T-helper 1 cell treated with Interleukin-12 subunit alpha and Interleukin-12 subunit beta and Interleukin-4 antibody, amounts not matched to agents 30 ng/mL and 1 ng/mL, for 36 hours (primary cell): ENCODE data around the gene DNAAF8. TPM values are rescaled to one million over a fixed set of nuclear protein-coding genes. Genes with fewer than 3 reads are reported as not detected.

Experiments
- intact Hi-C: fragments of 100-400 bp; cut with micrococcal nuclease; formaldehyde crosslinking; loops from one replicate; pipeline ENCODE4 v1.15.1; 2024
- total RNA-seq: library from RNA; stranded (reverse); gene quantifications from 2 replicates; pipeline ENCODE4 v1.2.3, GENCODE V29; 2022

The DNAAF8 gene
- total RNA-seq = 0.56 TPM in 1 of 2 replicates, not detected in the other

DNA sequence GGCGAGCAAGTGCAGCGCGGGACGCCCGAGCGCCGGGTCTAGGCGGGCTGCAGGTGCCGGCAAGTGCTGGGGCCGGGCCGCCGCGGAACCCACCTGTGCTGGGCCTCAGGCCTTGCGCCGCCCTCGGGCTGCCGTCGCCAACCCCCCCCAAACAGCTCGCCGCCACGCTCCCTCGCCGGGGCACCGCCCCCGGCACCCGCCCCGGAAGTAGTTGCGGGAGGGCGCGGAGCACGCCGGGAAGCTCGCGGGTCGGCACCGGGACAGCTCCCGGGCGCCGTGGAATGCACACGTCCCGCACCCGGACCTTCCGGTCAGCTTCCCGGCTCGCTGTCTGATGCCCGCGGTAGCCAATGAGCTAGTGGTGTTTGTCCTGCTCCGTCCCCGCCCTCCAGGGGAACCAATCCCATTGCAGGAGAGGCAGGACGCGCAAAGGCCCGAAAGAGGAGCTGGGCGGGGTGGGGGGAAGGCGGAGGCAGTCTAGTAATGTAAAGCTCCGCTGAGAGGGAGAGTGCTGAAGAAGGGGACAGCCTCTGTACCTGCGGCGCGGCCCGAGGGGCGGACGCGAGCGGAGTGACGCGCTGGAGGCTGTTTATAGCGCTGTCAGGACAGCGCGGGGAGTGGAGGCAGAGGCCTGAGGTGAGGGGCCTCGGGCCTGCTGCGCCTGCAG, at the start of gene DNAAF8, which contains the start of gene ANKS3:
Gene DNAAF8 (plus strand): TSS at position 475 of the 667 bp plus-strand sequence. CDS start 1,978 bp downstream, outside the sequence.
Gene ANKS3 (minus strand): TSS at position 209 of the 667 bp plus-strand sequence. CDS start 4,122 bp downstream, outside the sequence.
- intact Hi-C loops = loop anchor here (1.0 to 5.0 kb wide), 12 partner anchors 33 to 382 kb away; partner anchors contain the start of genes ALG1, GLYR1, HMOX2 and MGRN1

DNA sequence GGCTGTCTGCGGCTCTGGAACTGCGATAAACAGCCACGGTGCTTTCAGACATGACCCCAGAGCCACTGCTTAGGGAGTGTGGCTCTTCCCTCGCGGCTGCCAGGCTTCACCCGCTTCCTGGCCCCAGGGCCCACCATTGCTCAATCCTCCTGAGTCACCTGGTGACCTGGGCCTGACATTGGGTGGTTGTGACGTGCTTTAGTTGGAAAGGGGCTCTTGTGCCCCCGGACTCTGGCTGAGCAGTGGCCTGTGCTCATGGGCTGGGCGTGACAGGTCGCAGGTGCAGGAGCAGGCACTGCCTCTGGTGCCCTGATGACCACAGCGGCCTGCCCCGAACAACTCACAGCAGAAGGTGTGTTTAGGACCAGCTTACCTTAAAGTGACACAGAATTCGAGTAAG, 49.6 kb upstream of the DNAAF8 start:
- intact Hi-C loops = no loop called here

DNA sequence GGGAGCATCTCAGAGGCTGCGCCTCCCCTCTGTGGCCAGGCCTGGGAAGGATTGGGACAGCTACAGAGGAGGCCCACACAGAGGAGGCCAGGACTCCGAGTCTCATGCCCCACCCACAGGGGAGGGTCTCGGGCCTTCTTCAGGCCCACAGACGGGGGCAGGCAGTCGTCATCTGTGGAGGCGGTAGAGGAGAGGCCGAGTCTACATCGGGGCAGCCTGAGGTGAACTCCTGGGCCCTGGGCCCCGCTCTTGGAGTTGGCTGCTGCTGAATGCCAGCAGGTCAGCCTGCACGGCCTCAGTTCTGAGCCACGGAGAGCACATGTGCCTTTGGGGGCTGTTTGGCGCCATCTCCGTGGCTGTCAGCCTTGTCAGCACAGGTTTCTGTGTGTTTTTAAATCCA, 49.0 kb upstream of the DNAAF8 start:
- intact Hi-C loops = no loop called here

DNA sequence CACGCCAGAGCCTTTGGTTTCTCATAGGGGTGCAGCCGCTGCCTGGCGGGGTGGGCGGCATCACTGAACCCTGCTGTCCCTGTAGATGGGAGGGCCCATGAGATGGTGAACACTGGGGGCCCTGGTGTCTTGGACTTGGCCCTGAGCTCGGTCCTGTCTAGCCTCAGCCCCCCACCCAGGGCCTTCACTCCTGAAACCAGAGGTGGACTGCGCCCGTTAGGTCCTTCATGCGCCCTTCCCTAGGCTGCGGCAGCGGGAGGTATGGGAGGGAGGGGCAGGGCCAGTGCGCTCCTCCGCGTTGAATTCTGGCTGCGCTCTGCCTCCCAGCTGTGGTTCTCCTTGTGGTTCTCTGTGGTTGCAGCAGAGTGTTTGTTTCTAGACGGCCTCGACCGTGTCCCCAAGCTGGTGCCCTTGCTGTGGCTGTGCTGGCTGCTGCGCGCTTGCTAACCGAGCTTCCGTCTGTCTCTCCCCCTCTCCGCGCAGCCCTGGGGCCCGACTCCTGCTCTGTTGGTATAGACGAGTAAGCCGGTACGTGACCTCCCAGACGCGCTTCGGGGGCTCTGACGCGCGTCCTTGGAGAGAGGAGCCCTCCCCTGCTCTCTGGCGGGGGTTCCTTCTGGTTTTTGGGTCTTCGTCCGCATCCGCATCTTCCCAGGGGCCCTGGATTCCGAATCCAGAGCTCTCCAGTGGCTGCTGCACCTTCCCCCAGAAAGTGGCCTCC, 48.4 kb upstream of the DNAAF8 start:
- intact Hi-C loops = no loop called here

DNA sequence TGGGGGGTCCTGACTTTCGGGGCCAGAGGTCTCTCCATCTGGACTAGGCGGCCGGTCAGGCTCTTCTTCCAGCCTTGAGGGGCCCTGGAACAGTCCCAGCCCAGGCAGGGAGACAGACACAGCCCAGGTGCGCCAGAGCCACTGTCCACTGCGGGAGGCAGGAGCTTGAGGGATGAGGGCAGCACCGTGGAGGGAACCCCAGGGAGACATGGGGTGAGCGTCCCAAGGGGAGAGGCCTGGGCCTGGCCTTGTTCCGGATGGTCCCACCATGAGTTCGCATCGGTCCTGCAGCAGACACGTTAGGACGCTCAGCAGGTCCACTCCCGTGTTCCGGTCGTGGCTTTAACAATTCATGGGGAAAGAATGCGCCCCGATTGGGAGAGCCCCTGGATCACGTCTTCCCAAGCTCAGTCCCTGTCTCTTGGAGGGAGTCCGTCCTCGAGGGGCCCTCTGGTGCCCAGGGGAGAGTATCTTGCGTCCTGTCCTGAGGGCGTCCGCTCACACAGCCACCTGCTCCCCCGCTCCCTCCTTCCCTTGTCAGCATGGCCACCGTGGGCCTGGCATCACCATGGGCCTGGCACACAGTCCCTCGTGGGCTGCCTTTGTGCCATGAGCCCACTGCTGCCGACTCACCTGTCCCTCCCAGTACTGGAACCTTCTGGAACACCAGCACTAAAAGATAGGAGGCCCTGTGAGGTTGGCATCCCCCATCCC, 47.7 kb upstream of the DNAAF8 start:
- intact Hi-C loops = no loop called here

DNA sequence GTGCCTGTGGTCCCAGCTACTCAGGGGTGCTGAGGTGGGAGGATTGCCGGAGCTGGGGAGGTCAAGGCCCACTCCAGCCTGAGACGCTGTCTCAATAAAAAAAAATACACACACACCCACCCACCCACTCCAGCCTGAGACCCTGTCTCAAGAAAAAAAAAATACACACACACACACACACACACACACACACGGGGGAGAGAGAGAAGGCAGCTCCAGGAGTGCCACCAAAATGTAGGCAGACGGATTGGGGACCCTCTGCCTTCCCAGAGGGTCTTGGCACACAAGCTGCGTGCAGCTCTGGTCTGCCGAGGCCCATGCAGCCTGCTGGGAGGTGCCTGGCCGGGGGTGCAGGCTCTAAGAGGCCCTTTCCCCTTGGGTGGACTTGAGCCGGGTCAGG, 46.9 kb upstream of the DNAAF8 start:
- intact Hi-C loops = no loop called here

DNA sequence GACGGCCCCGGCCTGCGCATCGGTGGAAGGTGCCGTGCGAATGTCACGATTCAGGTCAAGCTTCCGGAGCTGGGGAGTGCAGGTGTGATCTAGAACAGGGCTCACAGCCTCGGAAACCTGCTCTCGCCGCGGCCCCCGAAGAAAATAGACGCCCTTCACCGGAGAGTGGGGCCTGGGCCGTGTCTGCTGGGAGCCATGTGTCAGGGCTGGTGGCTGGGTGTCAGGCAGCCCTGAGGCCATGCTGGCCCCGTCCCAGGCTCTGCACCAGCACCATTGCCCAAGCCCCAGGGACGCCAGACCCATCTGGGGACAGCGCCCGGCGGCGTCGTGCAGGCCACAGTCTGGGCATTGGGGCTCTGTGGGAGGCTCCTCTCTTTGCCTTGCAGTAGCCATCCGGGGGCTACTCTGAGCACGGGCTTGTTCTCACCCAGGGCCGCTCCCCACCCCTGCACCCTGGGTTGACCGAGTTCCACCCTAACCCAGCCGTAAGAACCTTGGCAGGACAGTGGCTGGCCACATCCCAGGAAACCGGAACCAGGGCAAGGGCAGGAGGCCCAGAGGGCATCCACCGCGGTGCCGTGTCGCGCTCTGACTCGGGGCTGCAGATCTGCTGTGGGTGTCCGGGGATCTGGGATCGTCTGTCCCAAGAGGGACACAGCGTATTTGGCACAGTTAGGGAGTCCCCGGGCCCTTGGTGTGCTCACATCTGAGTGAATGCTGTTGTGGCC, 46.2 kb upstream of the DNAAF8 start:
- intact Hi-C loops = no loop called here

DNA sequence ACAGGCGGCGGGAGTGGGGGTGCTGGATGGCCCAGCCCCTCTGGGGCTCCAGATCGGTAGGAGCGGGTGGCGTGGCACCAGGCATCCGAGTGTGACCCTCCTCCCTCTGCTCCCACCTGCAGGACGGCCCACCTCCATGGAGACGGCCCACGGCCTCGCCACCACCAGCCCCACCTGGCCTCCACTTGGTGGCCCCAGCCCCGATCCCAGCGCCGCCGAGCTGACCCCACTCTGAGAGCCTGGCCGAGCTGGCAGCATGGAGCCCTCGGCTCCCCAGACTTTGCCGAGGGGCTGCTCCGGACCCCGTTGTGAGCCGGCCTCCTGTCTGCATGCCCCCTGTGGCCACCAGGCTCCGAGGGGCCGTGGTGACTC, 45.7 kb upstream of the DNAAF8 start:
- intact Hi-C loops = no loop called here

DNA sequence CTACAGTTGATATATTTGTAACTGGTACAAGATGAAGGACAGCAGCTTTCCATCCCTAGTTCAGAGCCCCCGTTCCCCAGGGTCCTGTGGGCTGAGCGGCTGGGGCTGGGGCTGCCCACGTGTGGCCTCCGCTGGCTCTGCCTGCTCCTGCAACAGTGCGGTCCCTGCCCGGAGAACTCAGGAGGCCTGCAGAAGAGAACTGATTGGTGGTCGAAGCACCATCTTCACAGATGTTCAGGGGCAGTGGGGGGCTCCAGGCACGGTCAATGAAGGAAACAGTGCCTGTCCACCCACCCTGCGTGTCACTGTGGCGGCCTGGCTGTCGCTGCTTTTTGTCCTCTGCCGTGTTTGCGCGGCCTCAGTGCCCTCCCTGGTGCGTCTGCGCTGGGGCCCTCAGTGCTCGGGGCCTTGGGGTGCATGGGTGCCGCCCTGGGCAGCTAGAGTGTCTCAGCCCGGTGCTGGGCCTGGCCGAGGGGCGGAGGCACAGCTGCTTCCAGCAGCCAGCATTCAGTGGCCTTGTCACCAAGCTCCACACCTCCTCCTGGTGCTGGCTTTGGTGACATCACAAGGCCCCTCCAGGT, 45.2 kb upstream of the DNAAF8 start:
- intact Hi-C loops = no loop called here

DNA sequence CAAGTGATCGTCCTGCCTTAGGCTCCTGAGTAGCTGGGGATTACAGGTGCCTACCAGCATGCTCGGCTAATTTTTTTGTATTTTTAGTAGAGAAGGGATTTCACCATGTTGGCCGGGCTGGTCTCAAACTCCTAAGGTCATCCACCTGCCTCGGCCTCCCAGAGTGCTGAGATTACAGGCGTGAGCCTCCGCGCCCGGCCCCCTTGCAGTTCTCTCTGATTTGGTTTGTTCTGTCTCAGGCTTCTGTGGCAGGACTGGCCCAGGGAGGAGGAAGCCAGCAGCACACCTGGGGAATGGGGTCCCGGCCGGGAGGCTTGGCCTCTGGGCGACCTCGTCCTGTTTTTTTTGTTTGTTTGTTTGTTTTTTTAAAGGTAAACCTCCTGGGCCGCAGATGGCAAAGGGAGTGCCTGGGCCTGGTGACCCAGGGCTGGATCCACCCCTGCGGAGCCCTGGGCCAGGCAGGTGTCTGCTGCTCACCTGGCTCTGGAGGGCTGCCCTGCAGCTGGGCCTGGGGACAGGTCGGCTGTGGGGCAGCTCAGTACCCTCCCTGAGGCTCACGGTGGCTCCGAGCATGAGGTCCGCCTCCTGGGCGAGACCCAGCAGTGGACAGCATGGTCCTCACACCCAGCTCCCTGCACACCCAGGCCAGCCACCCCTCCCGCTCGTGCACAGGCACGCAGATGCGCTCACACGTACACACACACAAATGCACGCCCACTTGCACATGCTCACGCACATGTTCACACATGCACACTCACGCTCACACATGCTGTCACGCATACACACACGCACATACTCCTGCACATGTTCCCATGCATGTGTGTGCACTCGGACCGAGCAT, 44.3 kb upstream of the DNAAF8 start:
- intact Hi-C loops = loop anchor here (5.0 kb wide), 1 partner anchor 407 kb away; the partner anchor contains the start of gene EEF2KMT

DNA sequence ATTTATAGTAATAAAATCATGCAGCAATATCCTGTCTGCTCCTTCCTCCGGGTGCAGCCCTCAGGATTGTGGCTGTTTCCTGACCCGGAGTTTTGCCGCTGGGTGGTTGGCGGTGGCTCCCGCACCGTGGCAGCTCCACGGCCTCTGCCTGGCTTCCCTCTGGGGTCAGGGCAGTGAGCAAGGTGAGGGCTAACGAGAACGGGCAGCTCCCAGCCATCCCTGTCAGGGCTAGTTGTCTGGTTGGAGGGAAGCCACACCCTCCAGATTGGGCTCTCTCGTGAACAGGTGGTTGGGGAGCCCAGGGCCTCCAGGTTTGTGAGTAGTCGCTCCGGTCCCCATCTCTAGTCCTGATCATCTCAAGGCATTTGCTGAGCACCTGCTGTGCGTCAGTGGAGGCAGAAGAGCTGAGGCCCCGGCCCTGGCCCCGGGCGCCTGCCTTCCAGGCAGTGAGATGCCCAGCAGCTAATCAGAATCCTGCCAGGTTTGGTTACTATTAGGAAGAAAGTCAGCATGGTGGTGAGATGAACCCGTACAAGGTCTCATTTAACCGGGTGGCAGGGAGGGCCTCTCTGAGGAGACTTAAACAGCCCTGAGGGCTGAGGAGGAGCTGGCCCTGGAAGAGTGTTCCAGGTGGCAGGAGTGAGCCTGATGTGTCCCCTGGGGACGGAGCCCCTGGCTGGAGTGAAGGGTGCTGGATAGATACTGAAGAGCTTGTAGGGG, 43.2 kb upstream of the DNAAF8 start:
- intact Hi-C loops = loop anchor here (5.0 kb wide), 1 partner anchor 406 kb away; the partner anchor contains the start of gene EEF2KMT

DNA sequence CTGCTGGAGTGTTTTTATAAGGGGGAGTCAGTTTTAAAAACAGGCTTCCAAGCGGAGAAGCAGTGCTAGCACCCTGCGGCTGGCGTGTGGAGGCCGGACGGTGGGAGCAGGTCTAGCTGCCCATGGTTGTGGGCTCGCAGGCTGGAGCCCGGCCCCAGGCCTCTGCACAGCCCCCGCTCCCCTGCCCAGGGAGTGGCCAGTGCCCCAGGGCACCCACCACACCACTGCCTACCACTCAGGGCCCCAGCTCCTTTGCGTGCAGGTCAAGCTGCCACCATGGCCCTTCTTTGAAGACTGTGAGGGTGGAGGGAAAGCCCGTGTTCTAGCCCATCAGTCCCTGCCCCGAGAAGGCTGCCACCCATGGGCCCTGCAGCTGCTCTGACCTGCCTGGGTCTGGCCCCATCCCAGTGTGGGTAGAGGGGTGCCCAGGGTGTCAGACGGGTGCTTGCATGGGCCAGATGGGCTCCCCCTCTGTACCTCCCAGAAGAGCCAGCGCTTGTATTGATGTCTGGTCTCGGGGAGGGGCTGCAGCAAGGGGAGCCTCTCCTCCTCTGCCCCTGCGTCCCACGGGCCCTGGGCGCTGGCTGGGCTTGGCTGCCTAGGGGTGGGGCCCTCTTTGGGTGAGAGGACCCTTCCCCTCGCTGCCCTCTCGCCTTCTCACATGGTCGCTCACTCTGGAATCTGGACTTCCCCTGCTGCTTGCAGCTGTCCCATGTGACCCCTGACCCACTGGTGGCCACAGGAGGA, 42.5 kb upstream of the DNAAF8 start:
- intact Hi-C loops = loop anchor here (2.0 to 5.0 kb wide), 2 partner anchors 267 to 405 kb away; partner anchors contain the start of genes EEF2KMT and SEC14L5

DNA sequence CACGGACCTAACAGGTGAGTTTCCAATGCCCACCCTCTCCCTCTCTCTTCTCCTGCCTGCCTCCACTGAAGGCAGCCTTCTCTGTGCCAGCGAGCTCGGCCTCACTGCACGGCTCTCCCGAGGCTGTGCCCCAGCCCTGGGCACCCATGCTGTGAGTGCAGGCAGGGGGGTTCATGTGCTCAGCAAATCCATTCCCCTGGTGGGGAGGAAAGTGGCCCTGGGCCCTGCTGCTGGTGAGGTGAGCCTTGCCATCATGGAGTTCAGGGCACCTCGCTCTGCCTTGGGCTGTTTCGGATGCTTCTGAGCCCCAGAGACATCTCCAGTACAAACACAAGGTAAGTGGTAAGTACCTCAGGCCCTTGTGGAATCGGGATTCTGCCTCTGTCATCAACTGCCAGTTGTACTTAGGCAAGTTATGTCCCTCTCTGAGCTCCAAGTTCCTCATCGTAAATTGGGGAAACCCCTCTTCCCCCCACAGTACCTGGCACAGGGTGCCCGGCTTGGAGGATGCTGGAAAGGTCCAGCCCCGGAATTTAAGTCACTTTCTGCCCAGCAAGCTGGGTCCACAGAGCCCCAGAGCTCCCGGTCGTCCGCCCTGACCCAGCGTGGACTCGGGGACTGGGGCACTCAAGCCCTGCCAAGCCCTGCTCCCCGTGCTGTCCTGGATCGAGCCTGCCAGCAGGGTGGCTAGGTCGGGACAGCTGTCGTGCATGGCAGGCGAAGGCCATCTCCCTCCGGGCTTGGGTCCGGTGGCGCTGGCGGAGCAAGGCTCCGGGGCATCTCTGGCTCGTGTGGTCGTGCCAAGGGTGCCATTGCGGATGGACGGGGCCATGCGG, 41.7 kb upstream of the DNAAF8 start:
- intact Hi-C loops = loop anchor here (1.0 to 5.0 kb wide), 9 partner anchors 16 to 405 kb away; partner anchors contain the start of genes ANKS3, DNAAF8, EEF2KMT and MGRN1

DNA sequence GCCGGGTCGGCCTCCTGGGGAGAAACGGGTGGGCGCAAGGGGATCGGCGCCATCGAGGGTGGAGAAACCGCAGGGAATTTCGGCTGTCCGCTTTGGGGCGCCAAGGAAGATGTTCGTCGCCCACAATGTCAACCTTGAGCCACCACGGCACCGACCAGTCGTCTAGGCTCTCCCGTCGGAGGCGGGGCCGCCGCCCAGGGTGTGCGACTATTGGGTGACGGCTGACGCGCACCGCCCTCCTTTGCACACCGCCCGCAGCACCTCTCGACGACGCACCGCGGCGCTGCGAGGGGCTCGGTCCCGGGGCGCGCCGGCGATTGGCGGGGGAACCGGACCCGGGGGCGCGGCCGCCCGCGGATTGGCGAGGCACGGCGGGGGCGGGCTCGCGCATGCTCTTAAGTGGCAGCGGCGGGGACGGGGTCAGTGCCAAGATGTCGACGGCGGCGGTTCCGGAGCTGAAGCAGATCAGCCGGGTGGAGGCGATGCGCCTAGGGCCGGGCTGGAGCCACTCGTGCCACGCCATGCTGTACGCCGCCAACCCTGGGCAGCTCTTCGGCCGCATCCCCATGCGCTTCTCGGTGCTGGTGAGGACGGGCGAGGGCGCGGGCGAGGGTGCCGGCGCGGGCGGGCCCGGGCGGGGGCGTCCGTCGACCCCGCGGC, 40.9 kb upstream of the DNAAF8 start, which contains the start of gene NUDT16L1:
Gene NUDT16L1 (plus strand): TSS at position 267 of the 660 bp plus-strand sequence. CDS start 165 bp downstream, at position 432.
- intact Hi-C loops = loop anchor here (1.0 to 5.0 kb wide), 9 partner anchors 17 to 404 kb away; partner anchors contain the start of genes ANKS3, DNAAF8, EEF2KMT and MGRN1

DNA sequence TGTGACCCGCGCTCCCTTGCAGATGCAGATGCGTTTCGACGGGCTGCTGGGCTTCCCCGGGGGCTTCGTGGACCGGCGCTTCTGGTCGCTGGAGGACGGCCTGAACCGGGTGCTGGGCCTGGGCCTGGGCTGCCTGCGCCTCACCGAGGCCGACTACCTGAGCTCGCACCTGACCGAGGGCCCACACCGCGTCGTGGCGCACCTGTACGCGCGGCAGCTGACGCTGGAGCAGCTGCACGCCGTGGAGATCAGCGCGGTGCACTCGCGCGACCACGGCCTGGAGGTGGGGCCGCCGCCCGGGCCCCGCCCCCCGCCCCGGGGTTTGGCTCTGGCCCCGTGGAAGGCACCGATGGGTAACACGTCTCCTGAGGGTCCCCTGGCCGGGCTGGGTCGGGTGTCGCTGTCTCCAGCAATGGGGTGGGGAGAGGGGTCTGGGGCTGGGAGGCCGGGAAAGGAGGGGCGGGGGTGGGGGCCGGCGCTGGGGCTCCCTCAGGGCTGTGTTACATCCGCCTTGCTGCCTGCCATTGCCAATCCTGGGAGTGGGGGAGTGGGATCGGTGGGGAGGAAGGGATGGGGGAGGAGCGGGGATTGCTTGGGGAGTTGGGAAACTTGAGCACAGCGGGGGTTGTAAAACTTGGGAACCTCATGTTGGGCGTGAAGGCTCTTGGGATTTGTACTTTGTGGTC, 40.2 kb upstream of the DNAAF8 start:
- intact Hi-C loops = loop anchor here (1.0 to 5.0 kb wide), 10 partner anchors 18 to 403 kb away; partner anchors contain the start of genes ANKS3, DNAAF8, EEF2KMT and GLYR1
